H1 (cell line): Measurements from ENCODE around the gene ZNF532.

ENCODE experiments used
- CBX5 ChIP-seq: fragments of 300-800, 300-1000 bp; sonication (generic); IDR thresholded peaks from 2 replicates; pipeline ENCODE4 v1.7.1; 2016; ENCODE audit warnings: antibody characterized with exemption, low read length, low read depth
- CHD1 ChIP-seq: IDR thresholded peaks from 2 replicates; pipeline ENCODE4 v1.6.1; 2012; ENCODE audit warnings: low read depth, low read length, improper control_type of control experiment
- SP1 ChIP-seq: IDR thresholded peaks from 2 replicates; pipeline ENCODE4 v1.6.1; 2011; ENCODE audit warnings: low read depth, low read length
- SRF ChIP-seq: IDR thresholded peaks from 2 replicates; pipeline ENCODE4 v1.6.1; 2011; ENCODE audit warnings: mild to moderate bottlenecking, low read depth, low read length, moderate library complexity
- TAF1 ChIP-seq: IDR thresholded peaks from 2 replicates; pipeline ENCODE4 v1.6.1; 2011; ENCODE audit warnings: mild to moderate bottlenecking, low read depth, low read length
- TF ChIP-seq, protein P1 (sequence below), 3 experiments: IDR thresholded peaks; 1 replicate in 2 of 3; 2 replicates in 1 of 3; pipeline versions ENCODE4 v1.5.1 to v1.6.1; 2011; ENCODE audit warnings: low read length in 3 of 3, mild to moderate bottlenecking in 3 of 3, inconsistent platforms in 2 of 3, low read depth in 1 of 3, moderate library complexity in 1 of 3; ENCODE audit not compliant: insufficient read depth in 1 of 3; ENCODE audit errors: control extremely low read depth in 1 of 3

DNA sequence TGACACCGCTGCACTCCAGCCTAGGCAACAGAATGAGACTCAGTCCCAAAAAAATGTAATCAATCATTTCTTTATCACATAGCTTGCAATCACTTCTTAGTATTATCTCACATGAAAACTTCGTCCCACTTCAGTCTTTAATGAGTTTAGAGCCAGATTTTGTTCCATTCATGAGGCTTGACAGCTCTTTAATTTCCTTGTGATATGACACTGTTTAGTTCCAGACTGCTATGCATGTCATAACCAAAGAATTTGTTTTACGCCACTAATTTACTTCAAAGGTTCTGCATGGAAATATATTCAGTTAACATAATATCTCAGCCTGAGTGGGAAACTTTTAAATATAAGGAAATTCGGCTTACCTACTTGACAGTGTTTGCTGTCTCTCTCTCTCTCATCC, 113.1 kb downstream of the ZNF532 start:
- no peak for TF ChIP-seq CHD1
- TF ChIP-seq, protein P1, sequence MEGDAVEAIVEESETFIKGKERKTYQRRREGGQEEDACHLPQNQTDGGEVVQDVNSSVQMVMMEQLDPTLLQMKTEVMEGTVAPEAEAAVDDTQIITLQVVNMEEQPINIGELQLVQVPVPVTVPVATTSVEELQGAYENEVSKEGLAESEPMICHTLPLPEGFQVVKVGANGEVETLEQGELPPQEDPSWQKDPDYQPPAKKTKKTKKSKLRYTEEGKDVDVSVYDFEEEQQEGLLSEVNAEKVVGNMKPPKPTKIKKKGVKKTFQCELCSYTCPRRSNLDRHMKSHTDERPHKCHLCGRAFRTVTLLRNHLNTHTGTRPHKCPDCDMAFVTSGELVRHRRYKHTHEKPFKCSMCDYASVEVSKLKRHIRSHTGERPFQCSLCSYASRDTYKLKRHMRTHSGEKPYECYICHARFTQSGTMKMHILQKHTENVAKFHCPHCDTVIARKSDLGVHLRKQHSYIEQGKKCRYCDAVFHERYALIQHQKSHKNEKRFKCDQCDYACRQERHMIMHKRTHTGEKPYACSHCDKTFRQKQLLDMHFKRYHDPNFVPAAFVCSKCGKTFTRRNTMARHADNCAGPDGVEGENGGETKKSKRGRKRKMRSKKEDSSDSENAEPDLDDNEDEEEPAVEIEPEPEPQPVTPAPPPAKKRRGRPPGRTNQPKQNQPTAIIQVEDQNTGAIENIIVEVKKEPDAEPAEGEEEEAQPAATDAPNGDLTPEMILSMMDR (IDR thresholded peaks at IDR 0.05; ENCODE audit: control extremely low read depth in 1 of 3, insufficient read depth in 1 of 3, low read depth in 1 of 3, low read length in 3 of 3): no peak
- no peak for TF ChIP-seq TAF1
- TF ChIP-seq SRF: no peak
- TF ChIP-seq CBX5: no peak
- no peak for TF ChIP-seq SP1
